ENCODE measurements around the gene VWA5B1.

The VWA5B1 gene

DNA sequence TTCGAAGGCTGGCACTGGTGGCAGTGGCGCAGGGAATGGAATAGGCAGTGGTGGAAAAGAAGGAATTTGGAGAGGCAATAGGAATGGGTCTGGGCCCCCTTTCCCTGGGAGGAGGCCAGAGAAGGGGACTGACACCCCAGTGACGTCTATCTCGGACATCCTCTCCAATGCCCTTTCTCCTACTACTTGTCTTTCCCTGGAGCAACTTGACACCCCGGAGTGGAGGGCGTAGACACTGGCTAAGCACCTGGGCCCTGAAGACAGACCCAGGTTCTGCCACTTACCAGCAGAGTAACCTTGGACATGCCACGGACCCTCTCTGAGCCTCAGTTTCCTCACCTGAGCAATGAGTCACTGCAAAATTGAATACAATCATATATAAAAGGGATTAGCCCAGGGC lies 108.5 kb downstream of the VWA5B1 start:
- no peak for DNase-seq

DNA sequence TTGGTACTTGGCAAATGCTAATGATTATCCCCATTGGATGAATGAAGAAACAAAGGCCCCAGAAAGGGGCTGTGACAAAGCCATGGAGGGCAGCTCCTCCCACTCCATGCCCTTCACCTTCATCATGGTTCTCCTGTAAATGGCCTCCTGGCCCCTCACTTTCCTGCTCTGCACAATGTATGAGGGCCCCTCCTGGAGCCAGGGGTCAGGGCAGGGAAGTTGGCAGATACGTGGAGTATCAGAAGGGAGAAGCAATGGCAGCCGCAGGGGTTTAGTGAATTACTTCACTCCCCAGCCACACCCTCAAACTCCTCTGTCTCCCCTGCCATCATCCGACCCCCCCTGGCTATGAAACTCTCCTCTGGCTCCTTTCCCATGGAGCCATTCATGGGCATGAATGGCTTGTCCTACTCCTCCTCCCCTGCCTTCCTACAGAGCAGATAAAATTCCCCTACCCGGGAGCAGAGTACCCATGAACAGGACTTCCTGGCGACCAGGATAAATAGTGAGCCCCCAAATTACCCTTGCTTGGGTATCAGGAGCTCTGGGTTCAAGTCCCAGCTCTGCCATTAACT lies 109.0 kb downstream of the VWA5B1 start:
- DNase-seq = no peak

DNA sequence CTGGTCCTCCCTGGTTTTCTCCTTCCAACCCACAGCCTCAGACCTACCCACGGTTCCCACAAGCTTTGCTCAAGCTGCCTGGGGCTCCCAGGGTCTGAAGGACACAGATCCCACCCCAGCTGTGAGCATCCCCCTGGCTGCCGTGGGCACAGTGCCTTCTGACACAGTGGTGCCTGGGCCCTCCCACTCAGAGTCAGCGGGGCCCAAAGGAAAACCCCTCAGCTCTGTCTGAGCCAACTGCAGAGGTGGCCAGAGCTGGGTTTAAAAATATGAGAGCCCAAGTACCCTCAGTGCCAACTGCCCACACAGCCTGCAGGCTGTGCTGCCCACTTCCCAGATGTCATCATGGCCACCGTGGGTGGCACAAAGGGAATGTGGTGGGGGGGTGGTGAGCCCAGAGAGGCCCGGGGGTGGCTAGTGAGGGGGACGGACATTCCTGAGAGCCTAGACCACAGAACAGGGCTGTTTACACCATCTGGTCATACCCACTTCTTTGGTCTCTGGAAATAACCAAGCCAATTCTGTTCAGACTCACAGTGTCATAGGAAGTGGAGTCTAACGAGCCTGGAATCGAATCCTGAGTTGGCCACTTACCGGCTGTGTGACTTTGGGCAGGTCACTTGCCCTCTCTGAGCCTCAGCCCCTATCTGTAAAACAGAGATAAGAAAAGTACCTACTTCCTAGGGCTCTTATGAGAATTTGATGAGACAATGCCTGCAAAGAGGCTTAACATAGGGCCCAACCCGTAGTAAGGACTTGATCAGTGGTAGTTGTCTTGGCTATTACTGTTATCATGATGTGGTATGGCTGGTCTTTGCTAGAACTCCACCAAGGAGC lies 109.9 kb downstream of the VWA5B1 start:
- no peak for DNase-seq

DNA sequence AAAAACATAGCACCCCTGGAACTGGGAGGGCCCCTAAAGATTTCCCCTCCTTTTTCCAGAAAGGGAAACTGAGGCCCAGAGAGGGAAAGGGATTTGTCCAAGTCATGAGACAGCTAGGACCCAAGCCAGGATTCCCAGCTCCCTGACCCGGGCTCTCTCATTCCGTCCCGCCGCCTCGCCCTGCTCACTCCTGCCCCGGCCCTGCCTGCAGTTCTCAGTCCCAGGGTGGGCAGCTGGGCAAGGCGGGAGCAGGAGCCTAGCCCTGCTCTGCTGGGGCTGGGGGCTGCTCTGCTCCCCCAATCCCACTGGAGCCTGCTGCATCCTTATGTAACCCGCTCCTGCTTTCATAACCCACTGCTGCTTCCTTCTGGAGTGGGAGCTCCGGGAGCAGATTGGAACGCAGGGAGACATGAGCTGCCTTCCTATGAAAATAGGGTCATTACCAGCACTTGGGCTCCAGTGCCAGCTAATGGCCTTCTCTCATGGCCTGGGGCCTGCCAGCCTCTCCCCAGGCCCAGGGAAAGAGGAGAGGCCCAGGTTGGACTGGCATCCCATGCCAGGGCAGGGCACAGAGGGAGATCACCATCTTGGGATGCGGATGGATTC lies 110.8 kb downstream of the VWA5B1 start:
- DNase-seq = no peak

DNA sequence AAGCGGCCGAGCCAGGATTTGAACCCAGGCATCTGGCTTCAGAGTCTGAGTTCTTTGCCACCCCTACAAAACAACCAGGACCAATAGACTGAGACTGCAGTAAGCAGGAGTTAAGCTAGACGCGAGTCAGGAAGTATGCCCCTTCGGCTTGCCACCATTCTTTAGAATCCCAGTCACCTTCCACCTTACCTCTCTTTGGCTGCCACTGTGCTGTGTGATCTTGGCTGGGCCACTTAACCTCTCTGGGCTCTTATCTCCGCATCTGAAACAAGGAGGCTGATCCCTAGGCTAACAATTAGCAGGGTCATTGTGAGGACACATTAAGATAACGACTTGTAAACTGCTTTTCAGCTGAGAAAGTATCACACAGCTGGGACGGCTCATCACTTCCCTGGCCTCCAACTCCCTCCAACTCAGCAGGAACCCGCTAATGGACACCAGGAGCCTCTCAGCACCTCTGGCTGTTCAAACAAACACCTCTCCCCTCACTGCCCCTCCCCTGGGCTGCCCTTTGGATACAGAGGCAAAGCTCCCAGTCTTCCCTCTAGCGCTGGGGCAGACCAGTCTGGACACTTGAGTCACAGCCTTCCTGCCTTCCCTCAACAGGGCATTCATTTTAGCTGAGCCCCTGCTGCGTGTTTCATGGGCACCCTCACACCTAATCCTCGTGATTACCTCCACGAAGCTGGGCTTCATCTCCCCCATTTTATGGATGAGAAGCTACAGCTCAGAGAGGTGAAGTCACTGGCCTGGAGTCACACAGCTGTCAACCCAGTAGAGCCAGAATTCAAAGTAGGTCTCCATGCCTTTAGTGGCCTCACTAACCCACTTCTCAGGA lies 112.1 kb downstream of the VWA5B1 start:
- no peak for DNase-seq

DNA sequence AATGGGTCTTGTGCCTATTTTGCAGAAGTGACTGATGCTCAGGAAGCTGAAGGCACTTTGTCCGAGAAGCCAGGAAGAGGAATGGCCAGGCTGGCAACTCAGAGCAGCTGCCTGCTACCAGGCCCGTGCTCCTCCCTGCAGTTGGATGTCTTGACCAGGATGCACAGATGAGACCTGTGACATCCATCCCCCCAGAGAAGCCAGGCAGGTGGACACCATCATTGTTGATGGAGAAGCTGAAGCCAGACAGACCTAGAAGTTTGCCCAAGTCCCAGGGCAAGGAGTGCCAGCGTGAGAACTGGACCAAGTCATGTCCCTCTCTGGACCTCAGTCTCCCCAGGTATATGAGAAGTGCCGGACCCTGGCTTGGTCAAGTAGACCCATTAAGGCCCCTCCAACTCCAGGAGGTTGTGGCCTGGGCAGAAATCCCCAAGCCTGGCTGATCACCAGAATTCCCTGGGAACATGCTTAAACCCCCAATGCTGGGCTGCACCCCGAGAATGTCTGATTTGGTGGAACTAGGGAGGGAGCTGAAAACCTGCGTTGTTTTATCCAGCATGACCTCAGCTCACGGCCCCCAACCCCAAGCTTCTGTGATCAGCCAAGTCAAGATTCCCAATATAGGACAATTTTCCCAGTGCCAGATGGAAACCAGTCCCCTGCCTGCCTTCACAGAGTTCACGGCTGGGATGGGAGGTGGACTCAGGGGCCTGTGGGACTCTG lies 112.9 kb downstream of the VWA5B1 start:
- DNase-seq = no peak

DNA sequence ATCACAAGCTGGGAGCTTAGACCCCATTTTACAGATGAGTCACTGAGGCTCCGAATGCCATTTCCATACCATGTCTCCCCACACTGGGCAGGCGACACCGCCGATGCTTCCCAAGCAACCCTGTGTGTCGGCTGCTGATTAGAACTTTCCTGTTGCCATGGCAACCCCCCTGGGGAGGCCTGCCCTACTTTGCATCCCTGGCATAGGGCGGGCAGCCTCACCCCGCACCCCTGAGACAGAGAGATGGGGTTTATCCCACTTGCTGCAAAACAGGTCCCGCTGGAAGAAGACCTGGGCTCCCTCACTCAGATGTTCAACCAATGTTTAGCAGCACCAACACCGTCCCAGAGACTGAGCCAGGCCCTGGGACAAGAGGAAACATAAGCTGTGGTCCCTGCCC lies 113.8 kb downstream of the VWA5B1 start:
- DNase-seq = no peak

Measured in T1000 (cell line).